DOHH2 (cell line): ENCODE data around the gene TCF12.
"Not testable (repeated sequence)": the region's sequence is repeated elsewhere in the genome, so short reads cannot be mapped to it uniquely, and the experiment has no call there.

ENCODE experiments used
- H3F3A ChIP-seq: fragments of 200-600 bp; sonication (generic), shearing (Covaris generic); 2 replicates; pipeline ENCODE4 v1.6.0; 2016; ENCODE audit warnings: antibody characterized with exemption, mild to moderate bottlenecking; ENCODE audit not compliant: control insufficient read depth, insufficient read depth
- H3K27ac ChIP-seq: fragments of 200-600 bp; sonication (generic); 2 replicates; pipeline ENCODE4 v1.5.1; 2014; ENCODE audit warnings: low read depth, mild to moderate bottlenecking, low read length, moderate library complexity
- H3K27me3 ChIP-seq: fragments of 200-600 bp; sonication (generic); 2 replicates; pipeline ENCODE4 v1.6.1; 2014; ENCODE audit warnings: mild to moderate bottlenecking, low read length, mixed read lengths; ENCODE audit not compliant: control insufficient read depth
- H3K36me3 ChIP-seq: fragments of 200-600 bp; sonication (generic); 2 replicates; pipeline ENCODE4 v1.6.1; 2014; ENCODE audit warnings: mild to moderate bottlenecking, low read length, moderate library complexity, mixed read lengths; ENCODE audit not compliant: control insufficient read depth
- H3K4me1 ChIP-seq: fragments of 200-600 bp; sonication (generic); 2 replicates; pipeline ENCODE4 v1.6.1; 2014; ENCODE audit warnings: mild to moderate bottlenecking, low read length, mixed read lengths; ENCODE audit not compliant: control insufficient read depth
- H3K4me2 ChIP-seq: fragments of 200-600 bp; sonication (generic); 2 replicates; pipeline ENCODE4 v1.6.0; 2014; ENCODE audit warnings: mild to moderate bottlenecking, low read length, moderate library complexity
- H3K4me3 ChIP-seq: fragments of 200-600 bp; sonication (generic); 2 replicates; pipeline ENCODE4 v1.5.1; 2014; ENCODE audit warnings: mild to moderate bottlenecking, low read length, mixed read lengths
- H3K79me2 ChIP-seq: fragments of 200-600 bp; sonication (generic); 2 replicates; pipeline ENCODE4 v1.6.1; 2014; ENCODE audit warnings: mild to moderate bottlenecking, low read length, mixed read lengths; ENCODE audit not compliant: control insufficient read depth
- H3K9me2 ChIP-seq: fragments of 200-600 bp; sonication (generic); replicated peaks from 2 replicates; pipeline ENCODE4 v1.6.1; 2014; ENCODE audit warnings: mild to moderate bottlenecking, low read length, mixed read lengths; ENCODE audit not compliant: control insufficient read depth
- H3K9me3 ChIP-seq: fragments of 200-600 bp; sonication (generic); 2 replicates; pipeline ENCODE4 v1.6.1; 2014; ENCODE audit warnings: antibody characterized with exemption, low read length, mixed read lengths; ENCODE audit not compliant: control insufficient read depth, insufficient read depth
- H4K20me1 ChIP-seq: fragments of 200-600 bp; sonication (generic); 2 replicates; pipeline ENCODE4 v1.6.0; 2014; ENCODE audit warnings: low read depth, mild to moderate bottlenecking, antibody characterized with exemption, low read length, moderate library complexity; ENCODE audit not compliant: control insufficient read depth, insufficient read depth
- EZH2phosphoT487 ChIP-seq: fragments of 200-600 bp; sonication (generic); IDR thresholded peaks from 2 replicates; pipeline ENCODE4 v1.6.1; 2017; ENCODE audit warnings: borderline replicate concordance, mild to moderate bottlenecking, antibody characterized with exemption, low read length, moderate library complexity, mixed read lengths
- TF ChIP-seq, protein P1 (sequence below): fragments of 200-600 bp; sonication (generic); IDR thresholded peaks from one replicate; pipeline ENCODE4 v1.5.1; 2014; ENCODE audit warnings: antibody characterized with exemption, mild to moderate bottlenecking, low read depth, low read length; ENCODE audit not compliant: poor library complexity, severe bottlenecking

The TCF12 gene

GRCh38 chr15:57160823-57161560 is 242.5 kb downstream of the TCF12 start:
- Histone ChIP-seq H3K27ac (no peak overlapping the region), H3K9me2 (no peaks in the 10 kb centered on the region), H3F3A (no peaks in the 10 kb centered on the region), H3K9me3 (no peaks in the 10 kb centered on the region), H3K4me3 (no peak overlapping the region), H4K20me1 (no peaks in the 10 kb centered on the region), H3K79me2 (no peaks in the 10 kb centered on the region), H3K4me1 (no peaks in the 10 kb centered on the region), H3K27me3 (no peaks in the 10 kb centered on the region), H3K4me2 (no peak overlapping the region), H3K36me3 (peaks cover under 1% of the 10 kb centered on the region; the same call in 1 of the 2 replicates)
- TF ChIP-seq, protein P1, sequence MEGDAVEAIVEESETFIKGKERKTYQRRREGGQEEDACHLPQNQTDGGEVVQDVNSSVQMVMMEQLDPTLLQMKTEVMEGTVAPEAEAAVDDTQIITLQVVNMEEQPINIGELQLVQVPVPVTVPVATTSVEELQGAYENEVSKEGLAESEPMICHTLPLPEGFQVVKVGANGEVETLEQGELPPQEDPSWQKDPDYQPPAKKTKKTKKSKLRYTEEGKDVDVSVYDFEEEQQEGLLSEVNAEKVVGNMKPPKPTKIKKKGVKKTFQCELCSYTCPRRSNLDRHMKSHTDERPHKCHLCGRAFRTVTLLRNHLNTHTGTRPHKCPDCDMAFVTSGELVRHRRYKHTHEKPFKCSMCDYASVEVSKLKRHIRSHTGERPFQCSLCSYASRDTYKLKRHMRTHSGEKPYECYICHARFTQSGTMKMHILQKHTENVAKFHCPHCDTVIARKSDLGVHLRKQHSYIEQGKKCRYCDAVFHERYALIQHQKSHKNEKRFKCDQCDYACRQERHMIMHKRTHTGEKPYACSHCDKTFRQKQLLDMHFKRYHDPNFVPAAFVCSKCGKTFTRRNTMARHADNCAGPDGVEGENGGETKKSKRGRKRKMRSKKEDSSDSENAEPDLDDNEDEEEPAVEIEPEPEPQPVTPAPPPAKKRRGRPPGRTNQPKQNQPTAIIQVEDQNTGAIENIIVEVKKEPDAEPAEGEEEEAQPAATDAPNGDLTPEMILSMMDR, result no peak
- no peak for TF ChIP-seq EZH2phosphoT487

DNA sequence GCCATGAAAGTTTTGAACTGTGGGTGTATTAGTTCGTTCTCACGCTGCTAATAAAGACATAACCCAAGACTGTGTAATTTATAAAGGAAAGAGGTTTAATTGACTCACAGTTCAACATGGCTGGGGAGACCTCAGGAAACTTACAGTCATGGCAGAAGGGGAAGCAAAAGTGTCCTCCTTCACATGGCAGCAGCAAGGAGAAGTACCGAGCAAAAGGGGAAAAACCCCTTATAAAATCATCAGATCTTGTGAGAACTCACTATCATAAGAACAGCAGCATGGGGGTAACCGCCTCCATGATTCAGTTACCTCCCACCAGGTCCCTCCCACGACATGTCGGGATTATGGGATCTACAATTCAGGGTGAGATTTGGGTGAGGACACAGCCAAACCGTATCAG is 245.8 kb downstream of the TCF12 start:
- H3K27me3 ChIP-seq, H3K4me2 ChIP-seq, H3K4me3 ChIP-seq, H3K9me2 ChIP-seq, H3F3A ChIP-seq, H4K20me1 ChIP-seq, H3K27ac ChIP-seq, H3K4me1 ChIP-seq, H3K79me2 ChIP-seq, H3K9me3 ChIP-seq: not testable (repeated sequence)
- H3K36me3 ChIP-seq, result peaks cover 22% of the 10 kb centered on the region

GRCh38 chr15:57165992-57166391 is 247.5 kb downstream of the TCF12 start:
- Histone ChIP-seq H3K36me3 (peaks cover 33% of the 10 kb centered on the region), H3F3A (no peaks in the 10 kb centered on the region), H3K79me2 (no peaks in the 10 kb centered on the region), H3K27ac (no peak overlapping the region), H3K9me2 (no peaks in the 10 kb centered on the region), H4K20me1 (no peaks in the 10 kb centered on the region), H3K9me3 (no peaks in the 10 kb centered on the region), H3K4me1 (no peaks in the 10 kb centered on the region), H3K4me2 (no peak overlapping the region), H3K4me3 (no peak overlapping the region), H3K27me3 (no peaks in the 10 kb centered on the region)
- TF ChIP-seq, protein P1, result no peak
- TF ChIP-seq EZH2phosphoT487, result no peak

GRCh38 chr15:57167821-57168395 is 249.5 kb downstream of the TCF12 start:
- H3K9me3 ChIP-seq, result no peaks in the 10 kb centered on the region
- no peak overlapping the region for H3K27ac ChIP-seq
- H4K20me1 ChIP-seq, result no peaks in the 10 kb centered on the region
- peaks cover 44% of the 10 kb centered on the region for H3K36me3 ChIP-seq
- H3K9me2 ChIP-seq, result no peaks in the 10 kb centered on the region
- no peaks in the 10 kb centered on the region for H3F3A ChIP-seq
- H3K27me3 ChIP-seq, result no peaks in the 10 kb centered on the region
- no peak overlapping the region for H3K4me2 ChIP-seq
- TF ChIP-seq, protein P1, result no peak
- TF ChIP-seq EZH2phosphoT487, result no peak
- H3K79me2 ChIP-seq, result no peaks in the 10 kb centered on the region
- 0 out of 2 replicates have a peak, but pooled peaks cover 2% of the 10 kb centered on the region for H3K4me1 ChIP-seq
- H3K4me3 ChIP-seq, result no peak overlapping the region
